ENCODE results near the gene C4B.

C4B gene

DNA sequence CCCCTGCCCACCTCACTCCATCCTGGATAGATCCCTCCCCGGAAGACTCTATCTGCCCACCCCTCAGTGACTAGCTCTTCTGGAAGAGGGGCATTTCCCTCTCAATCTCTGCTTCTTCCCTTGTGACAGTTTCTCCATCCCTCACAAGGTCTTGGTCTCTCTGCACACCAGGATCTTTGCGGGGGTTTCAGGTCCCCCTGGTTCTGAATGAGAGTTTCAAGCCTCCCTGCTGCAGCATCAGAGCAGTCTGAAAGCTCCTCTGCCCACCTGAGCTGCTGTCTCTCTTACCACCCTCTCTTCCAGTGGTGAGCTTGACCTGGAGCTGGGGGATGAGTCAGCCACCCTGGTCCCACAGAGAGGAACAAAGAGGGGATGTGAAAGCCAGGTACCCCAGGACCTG lies 70.2 kb downstream of the C4B start:
- DNase-seq = no peak
